Measurements from ENCODE around the gene SPRR1A.

- TF ChIP-seq, protein P1, sequence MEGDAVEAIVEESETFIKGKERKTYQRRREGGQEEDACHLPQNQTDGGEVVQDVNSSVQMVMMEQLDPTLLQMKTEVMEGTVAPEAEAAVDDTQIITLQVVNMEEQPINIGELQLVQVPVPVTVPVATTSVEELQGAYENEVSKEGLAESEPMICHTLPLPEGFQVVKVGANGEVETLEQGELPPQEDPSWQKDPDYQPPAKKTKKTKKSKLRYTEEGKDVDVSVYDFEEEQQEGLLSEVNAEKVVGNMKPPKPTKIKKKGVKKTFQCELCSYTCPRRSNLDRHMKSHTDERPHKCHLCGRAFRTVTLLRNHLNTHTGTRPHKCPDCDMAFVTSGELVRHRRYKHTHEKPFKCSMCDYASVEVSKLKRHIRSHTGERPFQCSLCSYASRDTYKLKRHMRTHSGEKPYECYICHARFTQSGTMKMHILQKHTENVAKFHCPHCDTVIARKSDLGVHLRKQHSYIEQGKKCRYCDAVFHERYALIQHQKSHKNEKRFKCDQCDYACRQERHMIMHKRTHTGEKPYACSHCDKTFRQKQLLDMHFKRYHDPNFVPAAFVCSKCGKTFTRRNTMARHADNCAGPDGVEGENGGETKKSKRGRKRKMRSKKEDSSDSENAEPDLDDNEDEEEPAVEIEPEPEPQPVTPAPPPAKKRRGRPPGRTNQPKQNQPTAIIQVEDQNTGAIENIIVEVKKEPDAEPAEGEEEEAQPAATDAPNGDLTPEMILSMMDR (conservative IDR thresholded peaks at IDR 0.05 in 1 of 2, IDR thresholded peaks at IDR 0.05 in 1 of 2; ENCODE audit: extremely low read depth in 1 of 2, insufficient read depth in 1 of 2, low read depth in 1 of 2, low read length in 2 of 2), result peak; percentile 25 to 41
- TF ChIP-seq EZH2 (IDR thresholded peaks at IDR 0.05; ENCODE audit: borderline replicate concordance, low read length), result no peak
Observed at GRCh38 chr1:152941037-152941711, 42.7 kb upstream of the SPRR1A start.

All from mammary epithelial cell (primary cell).